H1 (cell line): ENCODE data around the gene HIBADH. TPM values are rescaled to one million over a fixed set of nuclear protein-coding genes. Genes with fewer than 3 reads are reported as not detected.

Source experiments
- CREB1 ChIP-seq: IDR thresholded peaks from 2 replicates; pipeline ENCODE4 v1.6.1; 2012; ENCODE audit warnings: inconsistent platforms
- NANOG ChIP-seq: IDR thresholded peaks from 2 replicates; pipeline ENCODE4 v1.6.1; 2011; ENCODE audit warnings: low read length, low read depth, mild to moderate bottlenecking, inconsistent platforms; ENCODE audit not compliant: insufficient read depth, poor library complexity, severe bottlenecking
- polyA plus RNA-seq, 7 experiments: library from polyadenylated mRNA; depleted of rRNA in 3 of 7; stranded (reverse) in 5 of 7; unstranded in 2 of 7; fragments of >200 nt in 5 of 7; fragments of 200-250 nt in 2 of 7; gene quantifications; 1 replicate in 5 of 7; 2 replicates in 1 of 7; 4 replicates in 1 of 7; pipeline versions ENCODE4 v1.2.1 to v1.2.3, GENCODE V29; 2011 to 2013; ENCODE audit warnings: missing spikeins in 2 of 7, mixed read lengths in 2 of 7
- total RNA-seq: library from RNA; stranded (reverse); fragmentation: NEBNext Ultra II Directional; extraction: Animal tissue kit (Norgen Biotek cat#: 25700); gene quantifications from 2 replicates; pipeline ENCODE4 v1.2.1, GENCODE V29; 2021
- TF ChIP-seq, protein P1 (sequence below): IDR thresholded peaks from 2 replicates; pipeline ENCODE4 v1.6.1; 2011; ENCODE audit warnings: low read length, improper control_type of control experiment
- TF ChIP-seq, protein P2 (sequence below): IDR thresholded peaks from 2 replicates; pipeline ENCODE4 v1.6.1; 2012; ENCODE audit warnings: low read length, inconsistent platforms

HIBADH gene
- total and polyA plus RNA-seq, 2 of the 8 experiments (the other 6 are each of a cell fraction or from before 2014, with no cell fraction given) = 30.1 to 39.5 TPM

DNA sequence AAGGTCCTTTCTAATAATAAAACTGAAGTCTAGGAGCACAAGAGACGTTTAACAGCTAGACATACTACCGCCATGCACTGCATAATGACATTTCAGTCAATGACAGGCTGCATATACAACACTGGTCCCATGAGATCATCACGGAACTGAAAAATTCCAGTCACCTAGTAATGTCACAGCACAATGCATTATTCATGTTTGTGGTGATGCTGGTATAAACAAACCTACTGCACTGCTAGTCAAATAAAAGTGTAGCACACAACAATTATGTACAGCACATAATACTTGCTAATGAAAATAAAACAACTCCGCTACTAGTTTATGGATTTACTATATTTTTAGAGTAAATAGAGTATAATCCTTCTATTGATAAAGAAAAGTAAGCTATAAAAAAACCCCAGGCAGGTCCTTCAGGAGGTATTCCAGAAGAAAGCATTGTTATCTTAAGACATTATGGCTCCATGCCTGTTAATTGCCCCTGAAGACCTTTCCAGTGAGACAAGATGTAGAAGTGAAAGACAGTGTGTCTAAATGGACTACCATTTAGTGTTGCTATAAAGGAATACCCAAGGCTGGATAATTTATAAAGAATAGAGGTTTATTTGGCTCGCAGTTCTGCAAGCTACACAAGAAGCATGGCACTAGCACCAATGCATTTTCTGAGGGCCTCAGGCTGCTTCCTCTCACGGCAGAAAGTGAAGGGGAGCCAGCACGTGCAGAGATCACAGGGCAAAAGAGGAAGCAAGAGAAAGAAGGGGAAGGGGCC is 47.1 kb downstream of the HIBADH start (continued):
- TF ChIP-seq, protein P1, sequence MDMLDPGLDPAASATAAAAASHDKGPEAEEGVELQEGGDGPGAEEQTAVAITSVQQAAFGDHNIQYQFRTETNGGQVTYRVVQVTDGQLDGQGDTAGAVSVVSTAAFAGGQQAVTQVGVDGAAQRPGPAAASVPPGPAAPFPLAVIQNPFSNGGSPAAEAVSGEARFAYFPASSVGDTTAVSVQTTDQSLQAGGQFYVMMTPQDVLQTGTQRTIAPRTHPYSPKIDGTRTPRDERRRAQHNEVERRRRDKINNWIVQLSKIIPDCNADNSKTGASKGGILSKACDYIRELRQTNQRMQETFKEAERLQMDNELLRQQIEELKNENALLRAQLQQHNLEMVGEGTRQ = no peak
- TF ChIP-seq NANOG (no peak), CREB1 (no peak)
- TF ChIP-seq, protein P2, sequence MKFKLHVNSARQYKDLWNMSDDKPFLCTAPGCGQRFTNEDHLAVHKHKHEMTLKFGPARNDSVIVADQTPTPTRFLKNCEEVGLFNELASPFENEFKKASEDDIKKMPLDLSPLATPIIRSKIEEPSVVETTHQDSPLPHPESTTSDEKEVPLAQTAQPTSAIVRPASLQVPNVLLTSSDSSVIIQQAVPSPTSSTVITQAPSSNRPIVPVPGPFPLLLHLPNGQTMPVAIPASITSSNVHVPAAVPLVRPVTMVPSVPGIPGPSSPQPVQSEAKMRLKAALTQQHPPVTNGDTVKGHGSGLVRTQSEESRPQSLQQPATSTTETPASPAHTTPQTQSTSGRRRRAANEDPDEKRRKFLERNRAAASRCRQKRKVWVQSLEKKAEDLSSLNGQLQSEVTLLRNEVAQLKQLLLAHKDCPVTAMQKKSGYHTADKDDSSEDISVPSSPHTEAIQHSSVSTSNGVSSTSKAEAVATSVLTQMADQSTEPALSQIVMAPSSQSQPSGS = no peak
